AG09319 (cell line): ENCODE data around the gene RSRC1.
"Not testable (repeated sequence)": the region's sequence is repeated elsewhere in the genome, so short reads cannot be mapped to it uniquely, and the experiment has no call there.

Experiments
- DNase-seq: peaks from one replicate; pipeline ENCODE4 v3.0.0-alpha.2; 2010; ENCODE audit warnings: low read depth; ENCODE audit errors: extremely low read depth
- CTCF ChIP-seq: IDR thresholded peaks from 2 replicates; pipeline ENCODE4 v1.5.1; 2011; ENCODE audit warnings: low read depth, mild to moderate bottlenecking, inconsistent platforms, low read length, moderate library complexity

The RSRC1 gene

DNA sequence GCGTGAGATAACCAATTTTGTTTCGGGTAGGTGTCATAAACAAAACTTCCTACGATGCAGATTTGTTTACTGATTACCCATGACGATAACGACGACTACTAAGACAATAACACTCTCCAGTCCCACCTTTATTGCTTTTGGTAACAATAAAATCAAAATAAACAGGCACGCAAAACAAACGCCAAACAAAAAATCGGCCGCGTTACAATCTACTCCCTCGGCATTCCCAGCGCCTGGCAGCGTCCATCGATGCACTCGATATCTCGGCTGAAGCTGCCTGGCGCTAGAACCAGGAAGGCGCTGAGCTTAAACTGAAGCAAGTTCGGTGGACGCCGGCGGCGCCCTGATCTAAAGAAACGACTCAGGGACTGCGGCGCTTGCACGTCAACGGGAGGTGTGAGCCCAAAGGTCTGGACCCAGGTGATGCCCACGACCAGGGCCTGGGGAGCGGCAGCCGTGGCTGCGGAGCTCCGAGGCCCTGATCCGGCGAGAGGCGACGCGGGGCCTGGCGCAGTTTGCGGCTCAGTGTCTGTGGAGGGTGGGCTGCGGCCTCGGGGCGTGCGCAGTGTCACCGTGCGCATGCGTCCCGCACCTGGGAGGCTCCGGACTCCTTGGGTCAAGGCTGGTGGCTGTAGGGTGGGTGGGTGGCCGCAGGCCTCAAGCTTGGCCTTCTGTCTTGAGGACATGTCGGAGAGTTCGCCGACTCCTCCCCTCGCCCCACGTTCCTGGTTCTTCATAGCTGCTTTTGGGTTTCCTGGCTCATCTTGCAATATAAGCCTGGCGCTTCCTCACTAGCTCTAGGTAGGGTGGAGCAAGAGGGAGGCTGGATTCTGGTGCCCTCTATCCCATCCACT lies at the start of gene RSRC1:
RSRC1 (plus strand) TSS at position 286 of the 854 bp plus-strand sequence. CDS start 12,016 bp downstream, outside the sequence.
- no peak for TF ChIP-seq CTCF
- DNase-seq = peak; percentile 72

- DNase-seq = not testable (repeated sequence)
Observed at GRCh38 chr3:158065574-158065973, 44.3 kb upstream of the RSRC1 start.

DNA sequence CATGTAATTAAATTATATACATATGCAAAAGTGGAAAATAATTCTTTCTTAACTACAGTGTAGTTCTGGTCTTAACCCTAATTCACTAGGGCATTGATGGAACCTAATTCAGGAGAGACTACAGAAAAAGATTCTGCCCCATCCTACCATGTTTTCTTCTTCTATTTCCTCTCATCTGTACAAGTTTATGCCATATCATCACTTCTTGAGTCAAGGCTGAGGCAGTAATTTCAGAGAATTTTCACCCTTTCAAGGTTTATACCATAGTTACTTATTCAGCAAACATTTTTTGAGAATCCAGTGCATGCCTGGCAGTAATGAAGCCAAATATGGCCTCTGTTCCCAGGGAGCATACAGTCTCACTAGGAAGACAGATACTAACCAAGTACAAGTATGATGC lies 37.1 kb upstream of the RSRC1 start:
- no peak for DNase-seq
- TF ChIP-seq CTCF = no peak

- DNase-seq = no peak
- no peak for TF ChIP-seq CTCF
Observed at GRCh38 chr3:158074591-158074990, 35.3 kb upstream of the RSRC1 start.

DNA sequence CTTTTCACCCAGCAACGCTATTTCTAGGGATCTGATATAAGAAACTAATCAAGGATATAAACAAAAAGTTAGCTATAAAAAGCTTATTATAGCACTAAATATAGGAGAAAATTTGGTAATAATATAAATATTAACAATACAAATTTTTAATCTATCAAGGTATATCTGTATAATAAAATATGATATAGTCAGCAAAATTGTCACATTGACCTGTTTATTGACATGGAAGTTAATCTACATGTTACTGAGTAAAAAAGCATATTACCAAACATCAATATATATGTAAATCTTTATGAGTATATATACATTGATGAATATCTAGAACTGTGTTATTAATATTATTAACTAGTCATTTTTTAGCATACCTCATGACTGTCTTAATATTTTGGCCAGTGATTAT lies 30.3 kb upstream of the RSRC1 start:
- TF ChIP-seq CTCF = no peak
- no peak for DNase-seq

DNA sequence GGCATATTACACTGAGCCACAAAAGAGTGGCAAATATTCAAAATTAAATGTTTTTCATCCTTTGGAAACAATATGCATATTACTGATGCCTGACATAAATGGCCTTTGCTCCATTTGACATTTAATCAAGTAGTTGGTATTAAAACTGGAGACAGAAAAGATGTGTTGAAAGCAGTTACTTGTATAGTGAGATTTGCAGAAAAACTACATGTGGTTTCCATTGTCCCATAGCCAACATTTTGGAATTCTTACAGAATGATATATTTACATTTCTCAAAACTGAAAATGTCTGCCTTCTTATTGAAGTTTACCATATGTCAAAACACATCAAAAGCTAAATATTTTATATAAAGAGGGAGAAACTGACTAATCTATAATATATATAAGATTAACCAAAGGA lies 25.2 kb upstream of the RSRC1 start:
- no peak for TF ChIP-seq CTCF

DNA sequence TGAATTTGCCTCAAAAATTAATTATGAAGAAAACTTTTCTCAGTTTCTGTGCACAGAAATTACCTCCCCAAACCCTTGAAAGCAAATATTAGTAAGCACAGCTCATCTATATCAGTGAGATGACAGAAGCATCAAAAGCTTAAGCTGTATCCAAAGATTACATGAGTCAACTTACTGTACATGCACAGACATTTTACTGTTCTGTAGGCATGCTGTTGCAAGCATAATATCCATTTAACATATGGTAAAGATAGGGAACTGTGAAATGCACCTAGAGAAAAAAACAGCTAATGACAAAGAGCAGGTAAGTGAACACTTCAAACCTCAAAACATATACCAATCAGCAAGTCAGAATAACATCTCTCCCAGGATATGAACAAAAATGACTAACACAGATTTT lies 24.5 kb upstream of the RSRC1 start:
- DNase-seq = no peak
- no peak for TF ChIP-seq CTCF

More for the DNA sequence above, 25.2 kb upstream of the RSRC1 start:
- DNase-seq = no peak

- no peak for DNase-seq
- TF ChIP-seq CTCF = no peak
Observed at GRCh38 chr3:158085931-158086330, 24.0 kb upstream of the RSRC1 start.
